ENCODE results near the gene IL17RE. TPM values are rescaled to one million over a fixed set of nuclear protein-coding genes. Genes with fewer than 3 reads are reported as not detected.

IL17RE gene
- total RNA-seq, 1 donor from 2014 or later, result 0.53 TPM

DNA sequence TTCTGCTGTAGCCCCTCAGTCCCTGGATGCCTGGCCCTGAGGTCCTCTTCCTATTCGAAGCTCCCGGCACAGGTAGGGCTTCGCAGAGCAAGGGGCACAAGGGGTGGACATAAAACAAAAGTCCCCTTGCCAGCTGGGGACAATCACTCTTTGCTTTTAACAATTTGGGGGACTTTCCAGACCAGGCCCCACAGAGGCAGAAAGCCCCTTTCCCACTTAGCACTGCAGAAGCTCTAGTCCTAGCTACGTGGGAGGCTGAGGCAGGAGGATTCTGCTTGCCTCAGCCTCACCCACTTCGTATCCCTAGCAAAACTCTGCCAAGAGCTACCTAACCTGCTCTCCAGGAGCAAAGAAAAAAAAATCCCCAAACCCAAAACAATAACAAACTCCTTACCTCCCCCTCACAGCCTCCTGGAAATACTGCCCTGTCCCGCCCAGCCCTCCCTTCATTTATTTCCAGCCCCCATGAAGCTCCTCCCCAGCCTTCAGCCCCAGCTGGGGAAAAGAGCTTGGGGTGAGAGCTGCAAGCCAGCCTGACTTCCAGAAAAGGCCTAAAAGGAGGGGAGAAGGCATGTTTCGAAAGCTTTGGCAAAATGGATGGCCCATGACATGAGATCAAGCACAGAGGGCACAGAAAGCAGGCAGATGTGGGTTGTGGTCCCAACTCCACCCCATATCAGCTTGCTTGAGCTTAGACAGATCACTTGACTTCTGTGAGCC lies 22.7 kb upstream of the IL17RE start, which contains the start of gene CIDEC:
Gene CIDEC, minus strand, starts transcription at position 424 of the 720 bp plus-strand sequence. CDS start 1,767 bp downstream, outside the sequence.
- FAIRE-seq (no peak), DNase-seq (ENCODE audit: low read depth) (no peak)
- TF ChIP-seq, protein P1, sequence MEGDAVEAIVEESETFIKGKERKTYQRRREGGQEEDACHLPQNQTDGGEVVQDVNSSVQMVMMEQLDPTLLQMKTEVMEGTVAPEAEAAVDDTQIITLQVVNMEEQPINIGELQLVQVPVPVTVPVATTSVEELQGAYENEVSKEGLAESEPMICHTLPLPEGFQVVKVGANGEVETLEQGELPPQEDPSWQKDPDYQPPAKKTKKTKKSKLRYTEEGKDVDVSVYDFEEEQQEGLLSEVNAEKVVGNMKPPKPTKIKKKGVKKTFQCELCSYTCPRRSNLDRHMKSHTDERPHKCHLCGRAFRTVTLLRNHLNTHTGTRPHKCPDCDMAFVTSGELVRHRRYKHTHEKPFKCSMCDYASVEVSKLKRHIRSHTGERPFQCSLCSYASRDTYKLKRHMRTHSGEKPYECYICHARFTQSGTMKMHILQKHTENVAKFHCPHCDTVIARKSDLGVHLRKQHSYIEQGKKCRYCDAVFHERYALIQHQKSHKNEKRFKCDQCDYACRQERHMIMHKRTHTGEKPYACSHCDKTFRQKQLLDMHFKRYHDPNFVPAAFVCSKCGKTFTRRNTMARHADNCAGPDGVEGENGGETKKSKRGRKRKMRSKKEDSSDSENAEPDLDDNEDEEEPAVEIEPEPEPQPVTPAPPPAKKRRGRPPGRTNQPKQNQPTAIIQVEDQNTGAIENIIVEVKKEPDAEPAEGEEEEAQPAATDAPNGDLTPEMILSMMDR (IDR thresholded peaks at IDR 0.05; ENCODE audit: insufficient read depth, low read length, severe bottlenecking), result no peak
- Histone ChIP-seq H3K4me3 (ENCODE audit: low read depth, low read length) (no peak within 1 kb of the TSS), H3K27me3 (ENCODE audit: control insufficient read depth, insufficient read depth, low read length) (no peaks in the 10 kb centered on the region), H3K36me3 (ENCODE audit: control insufficient read depth, insufficient read depth, low read length) (no peaks in the 10 kb centered on the region)

DNA sequence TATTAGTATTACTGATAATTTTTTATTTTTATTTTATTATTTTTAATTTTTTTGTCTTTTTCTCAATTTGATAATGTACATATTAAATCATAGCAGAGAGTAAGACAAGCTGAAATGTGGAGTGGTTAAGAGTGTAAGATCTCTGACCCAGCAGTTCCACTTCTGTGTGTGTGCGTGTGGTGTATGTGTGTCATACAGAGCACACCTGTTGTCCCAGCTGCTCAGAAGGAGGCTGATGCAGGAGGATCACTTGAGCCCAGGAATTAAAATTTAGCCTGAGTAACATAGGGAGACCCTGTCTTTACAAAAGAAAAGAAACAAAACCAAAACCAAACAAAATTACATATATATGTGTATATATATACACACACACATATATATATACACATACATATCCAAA lies 21.2 kb upstream of the IL17RE start:
- no peak overlapping the region for H3K4me3 ChIP-seq (ENCODE audit: low read depth, low read length)
- no peaks in the 10 kb centered on the region for H3K27me3 ChIP-seq (ENCODE audit: control insufficient read depth, insufficient read depth, low read length)
- TF ChIP-seq, protein P1 (IDR thresholded peaks at IDR 0.05; ENCODE audit: insufficient read depth, low read length, severe bottlenecking), result no peak
- no peaks in the 10 kb centered on the region for H3K36me3 ChIP-seq (ENCODE audit: control insufficient read depth, insufficient read depth, low read length)
- DNase-seq (ENCODE audit: low read depth), result no peak
- FAIRE-seq, result no peak

DNA sequence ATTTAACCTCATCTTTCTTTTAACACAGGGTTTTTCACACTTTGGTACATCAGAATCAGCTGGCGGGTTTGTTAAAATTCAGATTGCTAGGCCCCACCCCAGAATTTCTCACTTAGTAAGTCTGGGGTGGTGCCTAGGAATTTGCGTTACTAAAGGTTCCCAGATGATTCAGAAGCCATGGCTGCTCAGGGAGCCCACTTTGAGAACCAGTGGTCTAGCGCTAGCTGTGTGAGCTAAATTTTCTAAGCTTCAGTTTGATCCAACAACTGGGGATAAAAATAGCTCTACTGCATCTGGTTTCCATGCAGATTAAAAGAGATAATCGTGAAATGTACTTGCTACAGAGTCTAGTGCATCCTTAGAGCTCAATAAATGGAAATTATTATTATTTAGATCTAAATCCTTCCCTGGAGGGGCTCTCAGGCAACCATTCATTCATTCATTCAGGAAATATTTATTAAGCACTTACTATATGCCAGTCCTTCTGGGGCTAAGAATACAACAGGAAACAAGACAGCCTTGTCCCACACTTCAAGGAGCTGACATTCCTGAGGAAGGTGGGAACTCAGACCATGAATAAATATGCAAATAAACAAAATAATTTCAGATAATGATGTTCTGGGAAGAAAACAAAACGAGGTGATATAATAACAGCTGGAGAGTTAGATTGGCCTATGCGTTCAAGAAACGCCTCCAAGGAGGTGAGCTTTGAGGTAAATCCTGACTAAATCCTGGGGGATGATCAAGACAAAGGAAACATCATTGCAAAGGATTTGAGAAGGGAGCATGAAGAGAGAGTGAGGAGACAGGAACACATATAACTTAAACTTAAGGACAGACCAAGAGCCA lies 18.7 kb upstream of the IL17RE start:
- H3K27me3 ChIP-seq (ENCODE audit: control insufficient read depth, insufficient read depth, low read length), result no peaks in the 10 kb centered on the region
- TF ChIP-seq, protein P1 (IDR thresholded peaks at IDR 0.05; ENCODE audit: insufficient read depth, low read length, severe bottlenecking), result no peak
- no peaks in the 10 kb centered on the region for H3K36me3 ChIP-seq (ENCODE audit: control insufficient read depth, insufficient read depth, low read length)
- DNase-seq (ENCODE audit: low read depth) (no peak), FAIRE-seq (no peak)
- H3K4me3 ChIP-seq (ENCODE audit: low read depth, low read length), result no peak overlapping the region

DNA sequence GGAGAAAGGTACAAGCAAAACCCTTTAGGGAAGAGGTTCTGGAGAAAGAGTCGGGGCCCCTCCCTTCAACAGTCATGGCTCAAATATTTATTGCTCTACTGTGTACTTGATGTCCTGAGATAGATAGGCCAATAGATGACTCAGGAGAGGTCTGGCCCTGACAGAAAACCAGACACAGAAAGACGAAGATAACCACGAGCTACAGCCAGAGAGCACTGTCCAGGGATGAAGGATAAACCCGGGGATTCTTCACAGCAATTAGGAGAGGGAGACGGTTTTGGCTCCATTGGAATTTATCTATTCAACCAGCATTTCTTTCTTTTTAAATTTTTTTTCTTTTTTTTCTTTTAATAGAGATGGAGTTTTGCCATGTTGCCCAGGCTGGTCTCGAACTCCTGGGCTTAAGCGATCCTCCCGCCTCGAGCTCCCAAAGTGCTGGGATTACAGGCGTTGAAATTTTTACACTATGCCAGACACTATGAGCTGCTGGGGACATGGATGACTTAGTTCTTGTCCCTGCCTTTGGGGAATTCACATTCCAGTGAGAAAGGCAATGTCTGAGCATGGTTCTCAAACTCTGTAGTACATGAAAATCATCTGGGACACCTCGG lies 18.0 kb upstream of the IL17RE start:
- DNase-seq (ENCODE audit: low read depth) (peak; percentile 90), FAIRE-seq (no peak)
- Histone ChIP-seq H3K27me3 (ENCODE audit: control insufficient read depth, insufficient read depth, low read length) (no peaks in the 10 kb centered on the region), H3K36me3 (ENCODE audit: control insufficient read depth, insufficient read depth, low read length) (no peaks in the 10 kb centered on the region), H3K4me3 (ENCODE audit: low read depth, low read length) (no peak overlapping the region)
- TF ChIP-seq, protein P1 (IDR thresholded peaks at IDR 0.05; ENCODE audit: insufficient read depth, low read length, severe bottlenecking), result no peak

DNA sequence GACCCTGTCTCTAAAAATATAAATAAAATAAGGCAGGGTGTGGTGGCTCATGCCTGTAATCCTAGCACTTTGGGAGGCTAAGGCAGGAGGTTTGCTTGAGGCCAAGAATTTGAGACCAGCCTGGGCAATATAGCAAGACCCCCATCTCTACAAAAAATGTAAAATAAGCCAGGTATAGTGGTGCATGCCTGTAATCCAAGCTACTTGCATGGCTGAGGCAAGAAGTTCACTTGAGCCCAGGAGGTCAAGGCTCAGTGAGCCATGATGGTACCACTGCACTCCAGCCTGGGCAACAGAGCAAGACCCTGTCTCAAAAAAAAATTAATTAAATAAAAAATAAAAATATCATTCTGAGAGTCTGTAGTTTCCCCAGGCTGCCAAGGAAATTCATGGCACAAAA lies 16.3 kb upstream of the IL17RE start:
- Histone ChIP-seq H3K27me3 (ENCODE audit: control insufficient read depth, insufficient read depth, low read length) (no peaks in the 10 kb centered on the region), H3K36me3 (ENCODE audit: control insufficient read depth, insufficient read depth, low read length) (no peaks in the 10 kb centered on the region), H3K4me3 (ENCODE audit: low read depth, low read length) (no peak overlapping the region)
- no peak for DNase-seq (ENCODE audit: low read depth)
- TF ChIP-seq, protein P1 (IDR thresholded peaks at IDR 0.05; ENCODE audit: insufficient read depth, low read length, severe bottlenecking), result no peak
- no peak for FAIRE-seq

Measured in bronchial epithelial cell (primary cell).